Suprapubic skin (tissue), 4 donors: ENCODE data around the gene LYST. TPM values are rescaled to one million over a fixed set of nuclear protein-coding genes. Genes with fewer than 3 reads are reported as not detected.

Experiments used
- DNase-seq, 2 donors: peaks; one replicate each; pipeline ENCODE4 v3.0.0-alpha.2; 2019; ENCODE audit warnings: low spot score in 2 of 2
- H3K27ac ChIP-seq: fragments of 200-600 bp; sonication (generic); one replicate; pipeline ENCODE4 v1.5.1; 2019
- H3K27me3 ChIP-seq: fragments of 200-600 bp; sonication (generic); one replicate; pipeline ENCODE4 v1.5.1; 2019
- H3K36me3 ChIP-seq: fragments of 200-600 bp; sonication (generic); one replicate; pipeline ENCODE4 v1.5.1; 2019
- H3K4me1 ChIP-seq: fragments of 200-600 bp; sonication (generic); one replicate; pipeline ENCODE4 v1.5.1; 2019
- H3K4me3 ChIP-seq: fragments of 200-600 bp; sonication (generic); one replicate; pipeline ENCODE4 v1.5.1; 2019; ENCODE audit warnings: mild to moderate bottlenecking
- H3K9me3 ChIP-seq: fragments of 200-600 bp; sonication (generic); one replicate; pipeline ENCODE4 v1.5.1; 2019
- CTCF ChIP-seq, 2 donors: fragments of 200-600 bp in 1 of 2; fragments of 450-650 bp in 1 of 2; sonication (generic) in 1 of 2; IDR thresholded peaks; one replicate each; pipeline ENCODE4 v1.5.1; 2016 to 2019; ENCODE audit warnings: antibody characterized with exemption in 2 of 2, mild to moderate bottlenecking in 1 of 2, moderate library complexity in 1 of 2
- EP300 ChIP-seq: sonication (generic); formaldehyde crosslinking; IDR thresholded peaks from one replicate; pipeline ENCODE4 v1.6.1; 2017; ENCODE audit warnings: antibody characterized with exemption
- POLR2A ChIP-seq, 2 donors: fragments of 450-650 bp; IDR thresholded peaks; one replicate each; pipeline ENCODE4 v1.6.1; 2017; ENCODE audit warnings: antibody characterized with exemption in 2 of 2, mild to moderate bottlenecking in 2 of 2, moderate library complexity in 2 of 2
- POLR2AphosphoS5 ChIP-seq, 3 donors: sonication (generic); formaldehyde crosslinking; IDR thresholded peaks; one replicate each; pipeline ENCODE4 v1.6.1; 2017; ENCODE audit warnings: antibody characterized with exemption in 3 of 3
- WGBS: methylation state at CpG from one replicate; pipeline ENCODE4 v1.1.5; 2018; 5-methylcytosine and 5-hydroxymethylcytosine counted together
- total RNA-seq, 4 donors: library from RNA; depleted of rRNA; stranded (reverse); fragments of >200 nt; gene quantifications; one replicate each; pipeline ENCODE4 v1.1.0, GENCODE V29; 2016

LYST gene
- total RNA-seq, 4 donors from 2014 or later = 40.1 to 118 (median 68.8) TPM

- no peaks in the 10 kb centered on the region for H3K9me3 ChIP-seq
- WGBS = 86% methylated on average over 6 of the region's 6 CpGs
- TF ChIP-seq CTCF (IDR thresholded peaks at IDR 0.05) = no peak
- no peak for TF ChIP-seq POLR2A (IDR thresholded peaks at IDR 0.05)
- TF ChIP-seq EP300 = no peak
- TF ChIP-seq POLR2AphosphoS5 (IDR thresholded peaks at IDR 0.05) = no peak
- DNase-seq = no peak
- H3K27ac ChIP-seq = no peak overlapping the region
- peaks cover 65% of the 10 kb centered on the region for H3K36me3 ChIP-seq
- no peaks in the 10 kb centered on the region for H3K4me1 ChIP-seq
- no peaks in the 10 kb centered on the region for H3K27me3 ChIP-seq
- H3K4me3 ChIP-seq = no peak overlapping the region
Measured at GRCh38 chr1:235739631-235740030, 127.1 kb downstream of the LYST start.

- no peak for DNase-seq
- Histone ChIP-seq H3K9me3 (no peaks in the 10 kb centered on the region), H3K36me3 (peaks cover 60% of the 10 kb centered on the region), H3K27ac (no peak overlapping the region), H3K4me1 (no peaks in the 10 kb centered on the region), H3K4me3 (no peak overlapping the region), H3K27me3 (no peaks in the 10 kb centered on the region)
- WGBS = 29% methylated on average over 1 of the region's 1 CpG
- no peak for TF ChIP-seq CTCF (IDR thresholded peaks at IDR 0.05)
- TF ChIP-seq EP300 = no peak
- no peak for TF ChIP-seq POLR2A (IDR thresholded peaks at IDR 0.05)
- no peak for TF ChIP-seq POLR2AphosphoS5 (IDR thresholded peaks at IDR 0.05)
Measured at GRCh38 chr1:235739124-235739523, 127.6 kb downstream of the LYST start.

GRCh38 chr1:235737751-235738150 lies 129.0 kb downstream of the LYST start:
- WGBS = 99% methylated on average over 13 of the region's 13 CpGs
- DNase-seq = no peak
- Histone ChIP-seq H3K27ac (no peak overlapping the region), H3K4me3 (no peak overlapping the region), H3K27me3 (no peaks in the 10 kb centered on the region), H3K36me3 (peaks cover 47% of the 10 kb centered on the region), H3K4me1 (no peaks in the 10 kb centered on the region), H3K9me3 (no peaks in the 10 kb centered on the region)
- no peak for TF ChIP-seq POLR2AphosphoS5 (IDR thresholded peaks at IDR 0.05)
- no peak for TF ChIP-seq EP300
- no peak for TF ChIP-seq CTCF (IDR thresholded peaks at IDR 0.05)
- TF ChIP-seq POLR2A (IDR thresholded peaks at IDR 0.05) = no peak

- no peak for DNase-seq
- Histone ChIP-seq H3K27me3 (no peaks in the 10 kb centered on the region), H3K9me3 (no peaks in the 10 kb centered on the region), H3K27ac (no peak overlapping the region), H3K4me3 (no peak overlapping the region), H3K4me1 (no peaks in the 10 kb centered on the region), H3K36me3 (peaks cover 32% of the 10 kb centered on the region)
- TF ChIP-seq EP300 = no peak
- no peak for TF ChIP-seq POLR2AphosphoS5 (IDR thresholded peaks at IDR 0.05)
- no peak for TF ChIP-seq CTCF (IDR thresholded peaks at IDR 0.05)
- no peak for TF ChIP-seq POLR2A (IDR thresholded peaks at IDR 0.05)
Measured at GRCh38 chr1:235736263-235736662, 130.4 kb downstream of the LYST start.

GRCh38 chr1:235735621-235736020 lies 131.1 kb downstream of the LYST start:
- DNase-seq = no peak
- 77% methylated on average over 2 of the region's 2 CpGs for WGBS
- TF ChIP-seq POLR2AphosphoS5 (IDR thresholded peaks at IDR 0.05) = no peak
- no peak for TF ChIP-seq EP300
- no peak for TF ChIP-seq POLR2A (IDR thresholded peaks at IDR 0.05)
- TF ChIP-seq CTCF (IDR thresholded peaks at IDR 0.05) = no peak
- Histone ChIP-seq H3K4me1 (no peaks in the 10 kb centered on the region), H3K9me3 (no peaks in the 10 kb centered on the region), H3K36me3 (peaks cover 32% of the 10 kb centered on the region), H3K4me3 (no peak overlapping the region), H3K27ac (no peak overlapping the region), H3K27me3 (no peaks in the 10 kb centered on the region)
